ENCODE data around the gene OPHN1.

Gene OPHN1

DNA sequence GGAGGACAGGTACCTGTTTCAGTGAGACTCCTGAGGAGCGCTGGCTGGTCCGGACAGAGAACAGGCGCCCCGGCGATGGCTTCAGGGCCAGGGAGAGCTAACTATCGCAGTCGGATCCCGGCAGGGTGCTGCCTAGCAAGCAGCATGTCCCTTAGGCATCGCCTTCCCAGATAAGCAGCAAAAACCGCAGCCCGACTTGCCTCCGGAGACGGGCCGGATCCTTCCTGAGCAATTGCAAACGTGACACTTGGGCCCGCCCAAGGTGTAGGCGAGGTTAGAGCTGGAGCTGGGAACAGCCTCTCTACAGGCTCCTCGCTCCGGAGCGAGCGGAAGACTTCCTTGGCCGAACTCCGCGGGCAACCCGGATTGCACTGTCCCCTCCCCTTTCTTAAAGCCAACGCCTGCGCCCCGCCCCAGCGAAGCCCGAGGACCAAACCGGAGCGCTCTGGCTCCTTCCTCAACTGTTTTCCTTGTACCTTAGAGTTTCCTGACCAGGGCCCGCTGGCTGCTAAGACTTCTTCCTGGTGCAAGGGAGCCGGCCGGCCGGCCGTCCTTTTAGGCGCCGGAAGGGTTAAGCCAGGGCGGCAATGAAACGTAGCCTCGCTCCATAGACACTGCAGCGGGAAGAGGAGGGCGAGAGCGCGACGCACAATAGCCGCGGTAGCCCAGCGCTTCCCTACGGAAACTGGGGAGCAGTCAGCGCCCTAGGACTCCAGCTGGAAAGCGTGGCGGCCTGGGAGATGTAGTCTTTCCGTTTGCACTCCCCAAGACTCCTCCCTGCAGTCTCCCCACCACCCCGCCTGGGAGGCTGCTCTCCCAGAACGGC lies at the start of gene OPHN1:
OPHN1 (minus strand) TSS at position 341 of the 826 bp plus-strand sequence. CDS start 475 bp downstream, outside the sequence.
- peaks cover 8% of the 10 kb centered on the region for H3K27me3 Mint-ChIP-seq
- no peaks in the 10 kb centered on the region for H3K9me3 Mint-ChIP-seq
- H3K4me3 Mint-ChIP-seq = peak within 1 kb of the TSS; percentile 90
- H3K36me3 Mint-ChIP-seq (ENCODE audit: low read depth) = peaks cover 14% of the 10 kb centered on the region
- intact Hi-C loops (cut with micrococcal nuclease) = loop anchor here (5.0 kb wide), 1 partner anchor 64 kb away; the partner anchor contains the start of gene YIPF6
- H3K4me1 Mint-ChIP-seq (ENCODE audit: low read depth) = peaks cover 19% of the 10 kb centered on the region
- H3K27ac Mint-ChIP-seq = peak within 1 kb of the TSS; percentile 91

DNA sequence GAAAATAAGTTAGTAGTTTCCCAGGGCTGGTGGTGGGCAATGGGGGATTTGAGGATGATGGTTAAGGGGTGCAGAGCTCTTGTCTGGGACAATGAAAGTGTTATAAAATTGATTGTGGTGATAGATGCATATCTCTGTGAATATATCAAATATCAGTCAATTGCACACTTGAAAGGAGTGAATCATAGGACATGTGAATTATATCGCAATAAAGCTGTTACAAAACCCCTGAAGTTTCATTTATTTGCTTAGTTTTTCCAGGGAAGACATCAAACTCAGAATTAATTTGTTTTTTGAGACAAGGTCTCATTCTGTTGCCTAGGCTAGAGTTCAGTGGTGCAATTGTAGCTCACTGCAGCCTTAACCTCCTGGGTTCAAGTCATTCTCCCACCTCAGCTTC lies 47.7 kb upstream of the OPHN1 start:
- no peak overlapping the region for H3K27ac Mint-ChIP-seq
- peaks cover 6% of the 10 kb centered on the region for H3K4me1 Mint-ChIP-seq (ENCODE audit: low read depth)
- H3K36me3 Mint-ChIP-seq (ENCODE audit: low read depth) = no peaks in the 10 kb centered on the region
- H3K27me3 Mint-ChIP-seq = peaks cover 2% of the 10 kb centered on the region
- no peaks in the 10 kb centered on the region for H3K9me3 Mint-ChIP-seq
- intact Hi-C loops (cut with micrococcal nuclease) = no loop called here
- H3K4me3 Mint-ChIP-seq = no peak overlapping the region

- Mint-ChIP-seq H3K27me3 (no peaks in the 10 kb centered on the region), H3K9me3 (no peaks in the 10 kb centered on the region)
- intact Hi-C loops (cut with micrococcal nuclease) = no loop called here
These were observed 31.5 kb upstream of the OPHN1 start for GRCh38 chrX:68464796-68465195.

GRCh38 chrX:68463880-68464279 lies 30.6 kb upstream of the OPHN1 start:
- intact Hi-C loops (cut with micrococcal nuclease) = no loop called here
- H3K27me3 Mint-ChIP-seq = no peaks in the 10 kb centered on the region
- no peaks in the 10 kb centered on the region for H3K4me1 Mint-ChIP-seq (ENCODE audit: low read depth)
- H3K9me3 Mint-ChIP-seq = no peaks in the 10 kb centered on the region
- H3K4me3 Mint-ChIP-seq = no peak overlapping the region
- H3K36me3 Mint-ChIP-seq (ENCODE audit: low read depth) = no peaks in the 10 kb centered on the region
- no peak overlapping the region for H3K27ac Mint-ChIP-seq

More at GRCh38 chrX:68464796-68465195, 31.5 kb upstream of the OPHN1 start:
- no peak overlapping the region for H3K4me3 Mint-ChIP-seq
- H3K27ac Mint-ChIP-seq = no peak overlapping the region
- H3K4me1 Mint-ChIP-seq (ENCODE audit: low read depth) = no peaks in the 10 kb centered on the region
- no peaks in the 10 kb centered on the region for H3K36me3 Mint-ChIP-seq (ENCODE audit: low read depth)

GRCh38 chrX:68462653-68463052 lies 29.4 kb upstream of the OPHN1 start:
- H3K9me3 Mint-ChIP-seq = no peaks in the 10 kb centered on the region
- no peaks in the 10 kb centered on the region for H3K4me1 Mint-ChIP-seq (ENCODE audit: low read depth)
- H3K27ac Mint-ChIP-seq = no peak overlapping the region
- intact Hi-C loops (cut with micrococcal nuclease) = no loop called here
- no peaks in the 10 kb centered on the region for H3K27me3 Mint-ChIP-seq
- H3K4me3 Mint-ChIP-seq = no peak overlapping the region
- H3K36me3 Mint-ChIP-seq (ENCODE audit: low read depth) = no peaks in the 10 kb centered on the region

GRCh38 chrX:68462197-68462596 lies 28.9 kb upstream of the OPHN1 start:
- H3K4me1 Mint-ChIP-seq (ENCODE audit: low read depth) = no peaks in the 10 kb centered on the region
- H3K36me3 Mint-ChIP-seq (ENCODE audit: low read depth) = no peaks in the 10 kb centered on the region
- no peaks in the 10 kb centered on the region for H3K9me3 Mint-ChIP-seq
- intact Hi-C loops (cut with micrococcal nuclease) = no loop called here
- no peaks in the 10 kb centered on the region for H3K27me3 Mint-ChIP-seq
- no peak overlapping the region for H3K27ac Mint-ChIP-seq
- no peak overlapping the region for H3K4me3 Mint-ChIP-seq

DNA sequence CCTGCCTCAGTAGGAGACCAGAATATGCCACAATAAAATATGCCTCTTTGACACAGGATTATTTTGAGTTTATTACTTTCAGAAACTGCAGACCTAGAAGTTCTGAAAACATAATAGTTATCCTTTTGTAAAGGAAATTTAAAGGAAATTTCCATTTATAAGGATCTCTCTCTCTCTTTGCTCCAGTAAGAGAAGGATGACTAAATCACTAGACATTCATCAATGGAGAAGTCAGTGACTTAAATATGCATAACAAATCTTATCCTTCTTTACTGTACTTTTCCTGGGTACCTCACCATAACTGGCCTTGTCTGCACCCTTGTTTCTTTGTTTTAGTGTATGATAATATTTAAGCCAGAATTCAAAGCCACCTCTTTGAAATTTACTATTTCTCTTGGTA lies 28.3 kb upstream of the OPHN1 start:
- H3K4me3 Mint-ChIP-seq = no peak overlapping the region
- intact Hi-C loops (cut with micrococcal nuclease) = no loop called here
- H3K27me3 Mint-ChIP-seq = no peaks in the 10 kb centered on the region
- no peaks in the 10 kb centered on the region for H3K4me1 Mint-ChIP-seq (ENCODE audit: low read depth)
- no peak overlapping the region for H3K27ac Mint-ChIP-seq
- no peaks in the 10 kb centered on the region for H3K36me3 Mint-ChIP-seq (ENCODE audit: low read depth)
- no peaks in the 10 kb centered on the region for H3K9me3 Mint-ChIP-seq

DNA sequence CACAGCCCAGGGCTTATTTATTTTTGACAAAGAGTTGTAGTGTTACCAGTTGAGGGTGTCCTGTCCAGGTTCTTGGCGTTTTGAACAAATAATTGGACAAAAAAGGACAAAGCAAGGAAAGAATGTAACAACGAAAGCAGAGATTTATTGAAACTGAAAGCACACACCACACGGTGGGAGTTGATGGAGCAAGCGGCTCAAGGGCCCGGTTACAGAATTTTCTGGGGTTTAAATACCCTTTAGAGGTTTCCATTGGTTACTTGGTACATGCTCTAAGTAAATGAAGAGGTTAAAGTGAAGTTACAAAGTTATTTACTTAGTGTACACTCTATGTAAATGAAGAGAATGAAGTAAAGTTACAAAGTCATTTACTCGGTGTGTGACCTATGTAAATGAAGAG lies 27.8 kb upstream of the OPHN1 start:
- H3K36me3 Mint-ChIP-seq (ENCODE audit: low read depth) = no peaks in the 10 kb centered on the region
- H3K9me3 Mint-ChIP-seq = no peaks in the 10 kb centered on the region
- no peaks in the 10 kb centered on the region for H3K27me3 Mint-ChIP-seq
- no peak overlapping the region for H3K27ac Mint-ChIP-seq
- intact Hi-C loops (cut with micrococcal nuclease) = no loop called here
- no peaks in the 10 kb centered on the region for H3K4me1 Mint-ChIP-seq (ENCODE audit: low read depth)
- no peak overlapping the region for H3K4me3 Mint-ChIP-seq

DNA sequence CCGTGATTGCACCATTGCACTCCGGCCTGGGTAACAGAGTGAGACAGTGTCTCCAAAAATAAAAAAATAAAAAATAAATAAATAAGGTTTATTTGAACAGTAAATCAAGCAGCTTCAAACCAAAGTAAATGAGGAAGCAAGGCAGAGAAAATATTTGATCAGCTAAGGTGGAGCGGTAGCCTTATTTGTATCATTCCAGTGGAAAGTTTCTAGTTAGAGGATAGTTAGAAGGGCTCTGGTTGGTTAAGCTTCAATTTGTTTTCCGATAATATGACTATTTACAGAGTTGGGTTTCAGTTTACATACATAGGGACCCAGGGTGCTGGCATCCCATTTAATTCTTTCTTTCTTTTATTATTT lies 21.8 kb upstream of the OPHN1 start:
- Mint-ChIP-seq H3K27ac (no peak overlapping the region), H3K4me1 (ENCODE audit: low read depth) (no peaks in the 10 kb centered on the region), H3K36me3 (ENCODE audit: low read depth) (no peaks in the 10 kb centered on the region), H3K9me3 (no peaks in the 10 kb centered on the region), H3K27me3 (no peaks in the 10 kb centered on the region), H3K4me3 (no peak overlapping the region)
- intact Hi-C loops (cut with micrococcal nuclease) = no loop called here

DNA sequence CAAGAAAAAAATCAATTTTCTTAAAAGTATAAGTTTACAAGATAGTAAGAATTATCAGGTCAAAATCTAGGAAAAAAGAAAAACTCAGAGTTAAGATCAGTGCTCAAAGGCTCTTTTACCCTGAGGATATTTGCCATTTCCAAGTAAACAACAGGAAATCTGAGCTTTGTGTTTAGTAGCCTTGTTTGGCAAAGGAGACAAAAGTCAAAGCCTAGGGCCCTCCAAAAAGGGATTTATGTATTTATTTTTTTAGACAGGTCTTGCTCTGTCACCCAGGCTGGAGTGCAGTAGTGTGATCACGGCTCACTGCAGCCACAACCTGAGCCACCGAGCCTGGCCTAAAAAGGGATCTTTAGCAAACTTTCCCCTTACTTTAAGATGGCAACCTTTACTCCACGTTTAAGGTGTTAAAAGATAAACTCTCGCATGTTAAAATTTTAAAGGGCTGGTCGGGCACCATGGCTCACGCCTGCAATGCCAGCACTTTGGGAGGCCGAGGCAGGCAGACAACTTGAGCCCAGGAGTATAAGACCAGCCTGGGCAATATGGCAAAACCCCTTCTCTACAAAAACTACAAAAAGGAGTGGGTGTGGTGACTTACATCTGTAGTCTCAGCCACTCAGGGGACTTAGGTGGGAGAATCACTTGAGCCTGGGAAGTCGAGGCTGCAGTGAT lies 21.3 kb upstream of the OPHN1 start:
- intact Hi-C loops (cut with micrococcal nuclease) = no loop called here
- Mint-ChIP-seq H3K9me3 (no peaks in the 10 kb centered on the region), H3K27ac (no peak overlapping the region)

DNA sequence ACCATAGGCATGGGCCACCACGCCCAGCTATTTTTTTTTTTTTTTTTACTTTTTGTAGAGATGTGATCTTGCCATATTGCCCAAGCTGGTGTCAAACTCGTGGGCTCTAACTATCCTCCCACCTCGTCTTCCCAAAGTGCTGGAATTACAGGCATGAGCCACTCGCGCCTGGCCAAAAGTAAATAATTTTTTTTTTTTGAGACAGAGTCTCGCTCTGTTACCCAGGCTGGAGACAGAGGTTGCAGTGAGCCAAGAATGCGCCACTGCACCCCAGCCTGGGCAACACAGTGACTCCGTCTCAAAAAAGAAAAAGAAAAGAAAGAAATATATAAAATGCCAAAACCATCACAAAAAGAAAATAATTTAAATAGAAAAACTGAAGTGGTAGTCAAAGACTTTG lies 18.4 kb upstream of the OPHN1 start:
- intact Hi-C loops (cut with micrococcal nuclease) = no loop called here
- H3K27me3 Mint-ChIP-seq = no peaks in the 10 kb centered on the region

More for the DNA sequence above, 21.3 kb upstream of the OPHN1 start:
- no peaks in the 10 kb centered on the region for H3K4me1 Mint-ChIP-seq (ENCODE audit: low read depth)
- H3K27me3 Mint-ChIP-seq = no peaks in the 10 kb centered on the region
- H3K36me3 Mint-ChIP-seq (ENCODE audit: low read depth) = no peaks in the 10 kb centered on the region
- H3K4me3 Mint-ChIP-seq = no peak overlapping the region

GRCh38 chrX:68443155-68443868 lies 10.0 kb upstream of the OPHN1 start:
- H3K9me3 Mint-ChIP-seq = no peaks in the 10 kb centered on the region
- intact Hi-C loops (cut with micrococcal nuclease) = no loop called here
- H3K36me3 Mint-ChIP-seq (ENCODE audit: low read depth) = no peaks in the 10 kb centered on the region
- H3K27me3 Mint-ChIP-seq = no peaks in the 10 kb centered on the region
- no peak overlapping the region for H3K27ac Mint-ChIP-seq
- H3K4me1 Mint-ChIP-seq (ENCODE audit: low read depth) = no peaks in the 10 kb centered on the region
- no peak overlapping the region for H3K4me3 Mint-ChIP-seq

More for the DNA sequence above, 18.4 kb upstream of the OPHN1 start:
- Mint-ChIP-seq H3K36me3 (ENCODE audit: low read depth) (no peaks in the 10 kb centered on the region), H3K4me1 (ENCODE audit: low read depth) (no peaks in the 10 kb centered on the region), H3K9me3 (no peaks in the 10 kb centered on the region), H3K27ac (no peak overlapping the region), H3K4me3 (no peak overlapping the region)

GRCh38 chrX:68440940-68441339 lies 7.6 kb upstream of the OPHN1 start:
- no peaks in the 10 kb centered on the region for H3K4me1 Mint-ChIP-seq (ENCODE audit: low read depth)
- H3K27ac Mint-ChIP-seq = no peak overlapping the region
- intact Hi-C loops (cut with micrococcal nuclease) = no loop called here
- H3K36me3 Mint-ChIP-seq (ENCODE audit: low read depth) = no peaks in the 10 kb centered on the region
- no peaks in the 10 kb centered on the region for H3K27me3 Mint-ChIP-seq
- no peaks in the 10 kb centered on the region for H3K9me3 Mint-ChIP-seq
- H3K4me3 Mint-ChIP-seq = no peak overlapping the region

GRCh38 chrX:68440442-68440841 lies 7.1 kb upstream of the OPHN1 start:
- H3K36me3 Mint-ChIP-seq (ENCODE audit: low read depth) = no peaks in the 10 kb centered on the region

More at GRCh38 chrX:68440442-68440841, 7.1 kb upstream of the OPHN1 start:
- intact Hi-C loops (cut with micrococcal nuclease) = no loop called here
- H3K4me3 Mint-ChIP-seq = no peak overlapping the region
- no peaks in the 10 kb centered on the region for H3K4me1 Mint-ChIP-seq (ENCODE audit: low read depth)
- H3K9me3 Mint-ChIP-seq = no peaks in the 10 kb centered on the region
- H3K27me3 Mint-ChIP-seq = peaks cover 2% of the 10 kb centered on the region
- H3K27ac Mint-ChIP-seq = no peak overlapping the region

Data from dendritic cell treated with granulocyte-macrophage colony-stimulating factor and Interleukin-4, amounts not matched to agents 40 ng/mL and 50 ng/mL, for 4 days (primary cell).